GM21786 (cell line): ENCODE data around the gene PTGR3.

ENCODE experiments used
- ATAC-seq: cut with Tn5 transposase; IDR thresholded peaks from one replicate; pipeline ENCODE4 v1.9.1; 2021; ENCODE audit not compliant: unreplicated experiment

PTGR3 gene

GRCh38 chr18:75216212-75216910 is 7.4 kb upstream of the PTGR3 start:
- no peak for ATAC-seq

GRCh38 chr18:75215663-75216062 is 6.7 kb upstream of the PTGR3 start:
- no peak for ATAC-seq

GRCh38 chr18:75214766-75215510 is 6.0 kb upstream of the PTGR3 start:
- ATAC-seq, result no peak

GRCh38 chr18:75214332-75214690 is 5.4 kb upstream of the PTGR3 start:
- ATAC-seq, result no peak

- ATAC-seq, result no peak
Observed at GRCh38 chr18:75213611-75214331, 4.8 kb upstream of the PTGR3 start.

- no peak for ATAC-seq
Observed at GRCh38 chr18:75212751-75213090, 3.8 kb upstream of the PTGR3 start.

GRCh38 chr18:75211953-75212750 is 3.2 kb upstream of the PTGR3 start:
- ATAC-seq, result no peak

- no peak for ATAC-seq
Observed at GRCh38 chr18:75211626-75211952, 2.6 kb upstream of the PTGR3 start.

GRCh38 chr18:75211002-75211621 is 2.2 kb upstream of the PTGR3 start:
- ATAC-seq, result no peak

- ATAC-seq, result peak; percentile 35
Observed at GRCh38 chr18:75210274-75211001, 1.5 kb upstream of the PTGR3 start, which contains the start of gene TSHZ1. TSS of gene TSHZ1 (plus strand) at chr18:75210797. CDS start at chr18:75211877, 1,080 bp downstream.

- ATAC-seq, result no peak
Observed at GRCh38 chr18:75209951-75210258, 966 bp upstream of the PTGR3 start.

- peak; percentile 12 for ATAC-seq
Observed at GRCh38 chr18:75208836-75209128, 157 bp downstream of the PTGR3 start.

- ATAC-seq, result peak; percentile 2
Observed at GRCh38 chr18:75208155-75208835, 644 bp downstream of the PTGR3 start.

- no peak for ATAC-seq
Observed at GRCh38 chr18:75207310-75208154, 1.4 kb downstream of the PTGR3 start.

GRCh38 chr18:75206452-75207309 is 2.3 kb downstream of the PTGR3 start:
- no peak for ATAC-seq

- ATAC-seq, result no peak
Observed at GRCh38 chr18:75205514-75206132, 3.3 kb downstream of the PTGR3 start.

GRCh38 chr18:75204732-75205513 is 4.0 kb downstream of the PTGR3 start:
- ATAC-seq, result no peak
